GM23338 (cell line): Measurements from ENCODE around the gene SP2. TPM values are rescaled to one million over a fixed set of nuclear protein-coding genes. Genes with fewer than 3 reads are reported as not detected.

Source experiments
- ATAC-seq: fragments of 200-7000 bp; cut with Tn5 transposase; 3 replicates; pipeline ENCODE4 v1.9.1; 2020
- DNase-seq: peaks from one replicate; pipeline ENCODE4 v3.0.0-alpha.2; 2015; ENCODE audit warnings: low spot score
- H2AFZ ChIP-seq: fragments of 200-600 bp; sonication (generic); 2 replicates; pipeline ENCODE4 v1.8.0; 2016; ENCODE audit warnings: antibody characterized with exemption, mild to moderate bottlenecking, moderate library complexity
- H3F3A ChIP-seq: fragments of 200-600 bp; sonication (generic); replicated peaks from 2 replicates; pipeline ENCODE4 v1.8.0; 2017; ENCODE audit warnings: antibody characterized with exemption, mixed run types, low read depth
- H3K27ac ChIP-seq: fragments of 200-600 bp; sonication (generic); 2 replicates; pipeline ENCODE4 v1.6.1; 2016; ENCODE audit warnings: low read depth
- H3K27me3 ChIP-seq: fragments of 200-600 bp; sonication (generic); 2 replicates; pipeline ENCODE4 v1.8.0; 2016; ENCODE audit warnings: mild to moderate bottlenecking, mixed run types, moderate library complexity; ENCODE audit not compliant: insufficient read depth
- H3K36me3 ChIP-seq: fragments of 200-600 bp; sonication (generic); 2 replicates; pipeline ENCODE4 v1.8.0; 2016; ENCODE audit warnings: mild to moderate bottlenecking; ENCODE audit not compliant: insufficient read depth
- H3K4me1 ChIP-seq: fragments of 200-600 bp; sonication (generic); 2 replicates; pipeline ENCODE4 v1.8.0; 2016; ENCODE audit warnings: mild to moderate bottlenecking, moderate library complexity; ENCODE audit not compliant: insufficient read depth
- H3K4me2 ChIP-seq: fragments of 200-600 bp; sonication (generic); 2 replicates; pipeline ENCODE4 v1.7.1; 2017; ENCODE audit warnings: mixed run types
- H3K4me3 ChIP-seq: fragments of 200-600 bp; sonication (generic); 2 replicates; pipeline ENCODE4 v1.6.1; 2016; ENCODE audit warnings: mixed run types
- H3K79me2 ChIP-seq: fragments of 200-600 bp; sonication (generic); replicated peaks from 2 replicates; pipeline ENCODE4 v1.8.0; 2017; ENCODE audit warnings: mild to moderate bottlenecking; ENCODE audit not compliant: insufficient read depth
- H3K9me2 ChIP-seq: fragments of 200-600 bp; sonication (generic); 2 replicates; pipeline ENCODE4 v1.8.0; 2017; ENCODE audit not compliant: insufficient read depth
- H4K20me1 ChIP-seq: fragments of 200-600 bp; sonication (generic); replicated peaks from 2 replicates; pipeline ENCODE4 v1.8.0; 2017; ENCODE audit warnings: mild to moderate bottlenecking; ENCODE audit not compliant: insufficient read depth
- H3K27ac Mint-ChIP-seq: 2 replicates; pipeline ENCODE4 v1.8.0; 2020; ENCODE audit warnings: inconsistent platforms, mild to moderate bottlenecking, moderate library complexity, mixed read lengths
- H3K27me3 Mint-ChIP-seq: 3 replicates; pipeline ENCODE4 v1.8.0; 2022; ENCODE audit warnings: low read depth, mild to moderate bottlenecking, moderate library complexity, mixed read lengths, inconsistent platforms; ENCODE audit not compliant: insufficient read depth, poor library complexity
- H3K36me3 Mint-ChIP-seq: 3 replicates; pipeline ENCODE4 v1.8.0; 2021; ENCODE audit warnings: low read depth, mild to moderate bottlenecking, inconsistent platforms, moderate library complexity, mixed read lengths
- H3K4me1 Mint-ChIP-seq: 3 replicates; pipeline ENCODE4 v1.8.0; 2020; ENCODE audit warnings: mild to moderate bottlenecking, inconsistent platforms, mixed read lengths
- H3K4me3 Mint-ChIP-seq: 3 replicates; pipeline ENCODE4 v1.8.0; 2021; ENCODE audit warnings: moderate library complexity, mild to moderate bottlenecking, inconsistent platforms, mixed read lengths
- H3K9me3 Mint-ChIP-seq: 3 replicates; pipeline ENCODE4 v1.8.0; 2020; ENCODE audit warnings: moderate library complexity, mild to moderate bottlenecking, inconsistent platforms, mixed read lengths
- ETS1 ChIP-seq: IDR thresholded peaks from 2 replicates; pipeline ENCODE4 v1.6.1; 2016; ENCODE audit warnings: antibody characterized with exemption
- EZH2 ChIP-seq: fragments of 200-600 bp; sonication (generic); IDR thresholded peaks from one replicate; pipeline ENCODE4 v1.8.0; 2017; ENCODE audit warnings: antibody characterized with exemption, mild to moderate bottlenecking, low read depth; ENCODE audit not compliant: unreplicated experiment
- JUNB ChIP-seq: IDR thresholded peaks from one replicate; pipeline ENCODE4 v1.6.1; 2016; ENCODE audit warnings: antibody characterized with exemption; ENCODE audit not compliant: unreplicated experiment
- NANOG ChIP-seq: IDR thresholded peaks from 2 replicates; pipeline ENCODE4 v1.6.1; 2016; ENCODE audit warnings: antibody characterized with exemption, borderline replicate concordance
- STAT1 ChIP-seq: IDR thresholded peaks from one replicate; pipeline ENCODE4 v1.6.1; 2016; ENCODE audit warnings: antibody characterized with exemption; ENCODE audit not compliant: unreplicated experiment
- ZNF331 ChIP-seq: fragments of 250-450 bp; sonication (Bioruptor Pico); IDR thresholded peaks from 2 replicates; pipeline ENCODE4 v1.5.0; 2020; ENCODE audit warnings: low read depth, mild to moderate bottlenecking, moderate library complexity
- polyA plus RNA-seq: library from polyadenylated mRNA; unstranded; fragments of >200 nt; fragmentation: Nextera tagmentation; extraction: Ambion mirVana; gene quantifications from 2 replicates; pipeline ENCODE4 v1.2.1, GENCODE V29; 2016
- total RNA-seq: library from RNA; depleted of rRNA; stranded (reverse); fragments of >200 nt; shearing (Covaris generic); gene quantifications from 2 replicates; pipeline ENCODE4 v1.2.3, GENCODE V29; 2014
- TF ChIP-seq, protein P1 (sequence below): fragments of 250-450 bp; sonication (Bioruptor Pico); IDR thresholded peaks from 2 replicates; pipeline ENCODE4 v1.5.0; 2020; ENCODE audit warnings: mild to moderate bottlenecking, moderate library complexity

The SP2 gene
- total and polyA plus RNA-seq, 2 experiments from 2014 or later: 6.0 to 12.9 TPM

DNA sequence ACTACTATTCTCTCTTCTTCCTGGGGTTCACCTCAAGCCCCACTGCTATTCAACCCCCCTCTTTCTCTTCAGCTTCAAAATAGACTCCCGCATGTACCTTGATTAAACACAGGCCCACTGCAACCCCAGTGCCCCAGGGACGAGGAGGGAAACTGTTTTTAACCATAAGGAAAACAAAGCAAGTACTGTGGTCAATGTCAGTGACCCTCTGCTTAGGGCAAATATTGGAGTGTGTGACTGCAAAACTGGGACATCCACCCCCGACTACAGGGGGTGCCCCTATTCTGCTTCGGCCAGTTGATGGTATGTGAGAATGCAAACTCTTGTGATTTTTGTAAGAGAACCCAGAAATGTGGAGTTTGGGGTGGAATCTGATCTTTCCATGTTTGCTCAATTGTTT is 35.8 kb downstream of the SP2 start (continued):
- TF ChIP-seq, protein P1, sequence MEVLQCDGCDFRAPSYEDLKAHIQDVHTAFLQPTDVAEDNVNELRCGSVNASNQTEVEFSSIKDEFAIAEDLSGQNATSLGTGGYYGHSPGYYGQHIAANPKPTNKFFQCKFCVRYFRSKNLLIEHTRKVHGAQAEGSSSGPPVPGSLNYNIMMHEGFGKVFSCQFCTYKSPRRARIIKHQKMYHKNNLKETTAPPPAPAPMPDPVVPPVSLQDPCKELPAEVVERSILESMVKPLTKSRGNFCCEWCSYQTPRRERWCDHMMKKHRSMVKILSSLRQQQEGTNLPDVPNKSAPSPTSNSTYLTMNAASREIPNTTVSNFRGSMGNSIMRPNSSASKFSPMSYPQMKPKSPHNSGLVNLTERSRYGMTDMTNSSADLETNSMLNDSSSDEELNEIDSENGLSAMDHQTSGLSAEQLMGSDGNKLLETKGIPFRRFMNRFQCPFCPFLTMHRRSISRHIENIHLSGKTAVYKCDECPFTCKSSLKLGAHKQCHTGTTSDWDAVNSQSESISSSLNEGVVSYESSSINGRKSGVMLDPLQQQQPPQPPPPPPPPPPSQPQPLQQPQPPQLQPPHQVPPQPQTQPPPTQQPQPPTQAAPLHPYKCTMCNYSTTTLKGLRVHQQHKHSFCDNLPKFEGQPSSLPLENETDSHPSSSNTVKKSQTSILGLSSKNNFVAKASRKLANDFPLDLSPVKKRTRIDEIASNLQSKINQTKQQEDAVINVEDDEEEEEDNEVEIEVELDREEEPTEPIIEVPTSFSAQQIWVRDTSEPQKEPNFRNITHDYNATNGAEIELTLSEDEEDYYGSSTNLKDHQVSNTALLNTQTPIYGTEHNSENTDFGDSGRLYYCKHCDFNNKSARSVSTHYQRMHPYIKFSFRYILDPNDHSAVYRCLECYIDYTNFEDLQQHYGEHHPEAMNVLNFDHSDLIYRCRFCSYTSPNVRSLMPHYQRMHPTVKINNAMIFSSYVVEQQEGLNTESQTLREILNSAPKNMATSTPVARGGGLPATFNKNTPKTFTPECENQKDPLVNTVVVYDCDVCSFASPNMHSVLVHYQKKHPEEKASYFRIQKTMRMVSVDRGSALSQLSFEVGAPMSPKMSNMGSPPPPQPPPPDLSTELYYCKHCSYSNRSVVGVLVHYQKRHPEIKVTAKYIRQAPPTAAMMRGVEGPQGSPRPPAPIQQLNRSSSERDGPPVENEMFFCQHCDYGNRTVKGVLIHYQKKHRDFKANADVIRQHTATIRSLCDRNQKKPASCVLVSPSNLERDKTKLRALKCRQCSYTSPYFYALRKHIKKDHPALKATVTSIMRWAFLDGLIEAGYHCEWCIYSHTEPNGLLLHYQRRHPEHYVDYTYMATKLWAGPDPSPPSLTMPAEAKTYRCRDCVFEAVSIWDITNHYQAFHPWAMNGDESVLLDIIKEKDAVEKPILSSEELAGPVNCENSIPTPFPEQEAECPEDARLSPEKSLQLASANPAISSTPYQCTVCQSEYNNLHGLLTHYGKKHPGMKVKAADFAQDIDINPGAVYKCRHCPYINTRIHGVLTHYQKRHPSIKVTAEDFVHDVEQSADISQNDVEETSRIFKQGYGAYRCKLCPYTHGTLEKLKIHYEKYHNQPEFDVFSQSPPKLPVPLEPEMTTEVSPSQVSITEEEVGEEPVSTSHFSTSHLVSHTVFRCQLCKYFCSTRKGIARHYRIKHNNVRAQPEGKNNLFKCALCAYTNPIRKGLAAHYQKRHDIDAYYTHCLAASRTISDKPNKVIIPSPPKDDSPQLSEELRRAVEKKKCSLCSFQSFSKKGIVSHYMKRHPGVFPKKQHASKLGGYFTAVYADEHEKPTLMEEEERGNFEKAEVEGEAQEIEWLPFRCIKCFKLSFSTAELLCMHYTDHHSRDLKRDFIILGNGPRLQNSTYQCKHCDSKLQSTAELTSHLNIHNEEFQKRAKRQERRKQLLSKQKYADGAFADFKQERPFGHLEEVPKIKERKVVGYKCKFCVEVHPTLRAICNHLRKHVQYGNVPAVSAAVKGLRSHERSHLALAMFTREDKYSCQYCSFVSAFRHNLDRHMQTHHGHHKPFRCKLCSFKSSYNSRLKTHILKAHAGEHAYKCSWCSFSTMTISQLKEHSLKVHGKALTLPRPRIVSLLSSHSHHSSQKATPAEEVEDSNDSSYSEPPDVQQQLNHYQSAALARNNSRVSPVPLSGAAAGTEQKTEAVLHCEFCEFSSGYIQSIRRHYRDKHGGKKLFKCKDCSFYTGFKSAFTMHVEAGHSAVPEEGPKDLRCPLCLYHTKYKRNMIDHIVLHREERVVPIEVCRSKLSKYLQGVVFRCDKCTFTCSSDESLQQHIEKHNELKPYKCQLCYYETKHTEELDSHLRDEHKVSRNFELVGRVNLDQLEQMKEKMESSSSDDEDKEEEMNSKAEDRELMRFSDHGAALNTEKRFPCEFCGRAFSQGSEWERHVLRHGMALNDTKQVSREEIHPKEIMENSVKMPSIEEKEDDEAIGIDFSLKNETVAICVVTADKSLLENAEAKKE: no peak

GRCh38 chr17:47934856-47935255 is 38.8 kb downstream of the SP2 start:
- DNase-seq: no peak
- Mint-ChIP-seq H3K4me1 (no peaks in the 10 kb centered on the region), H3K4me3 (no peak overlapping the region), H3K27ac (no peak overlapping the region), H3K27me3 (peaks cover 10% of the 10 kb centered on the region), H3K36me3 (no peaks in the 10 kb centered on the region), H3K9me3 (no peaks in the 10 kb centered on the region)
- Histone ChIP-seq H3K4me3 (no peak overlapping the region), H3K27me3 (peaks cover 2% of the 10 kb centered on the region), H3K27ac (no peak overlapping the region), H3K9me2 (no peaks in the 10 kb centered on the region), H2AFZ (no peak overlapping the region), H3K36me3 (no peaks in the 10 kb centered on the region), H3K4me2 (no peak overlapping the region), H4K20me1 (no peaks in the 10 kb centered on the region; the same call in 1 of the 2 replicates), H3K79me2 (no peaks in the 10 kb centered on the region), H3F3A (no peaks in the 10 kb centered on the region), H3K4me1 (no peaks in the 10 kb centered on the region)
- no peak for TF ChIP-seq JUNB
- TF ChIP-seq EZH2: no peak
- no peak for TF ChIP-seq ETS1
- TF ChIP-seq, protein P1: no peak
- no peak for TF ChIP-seq ZNF331 (CRISPR knock-in tag)
- no peak for TF ChIP-seq STAT1
- no peak for TF ChIP-seq NANOG
- ATAC-seq: no peak
